HG02642 (cell line): ENCODE measurements around the gene SIN3A.
"Not testable (repeated sequence)": the region's sequence is repeated elsewhere in the genome, so short reads cannot be mapped to it uniquely, and the experiment has no call there.

ENCODE experiments used
- ATAC-seq: cut with Tn5 transposase; IDR thresholded peaks from one replicate; pipeline ENCODE4 v1.9.1; 2021; ENCODE audit warnings: mild to moderate bottlenecking; ENCODE audit not compliant: unreplicated experiment, poor library complexity

SIN3A gene

DNA sequence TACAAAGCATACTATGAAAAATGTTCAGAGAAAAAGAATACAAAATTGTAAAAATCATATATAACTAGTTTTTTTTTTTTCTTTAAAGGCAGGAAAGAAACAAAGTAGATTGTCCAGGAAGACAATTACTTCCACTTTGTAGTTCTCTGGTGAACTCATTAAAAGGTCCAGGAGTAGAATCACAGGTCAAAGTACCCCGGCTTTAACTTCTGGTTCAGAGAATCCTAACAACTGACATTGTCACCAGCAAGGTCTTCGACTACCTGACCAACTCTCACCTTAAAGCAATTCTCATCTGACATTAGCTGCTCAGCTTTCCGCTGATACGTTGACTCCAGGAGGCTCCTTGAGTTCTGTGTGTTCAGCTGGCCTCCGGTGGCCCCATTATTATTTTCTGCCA lies 67.5 kb downstream of the SIN3A start:
- ATAC-seq = not testable (repeated sequence)

GRCh38 chr15:75380773-75381172 lies 70.7 kb downstream of the SIN3A start:
- ATAC-seq = no peak

GRCh38 chr15:75371901-75372688 lies 79.4 kb downstream of the SIN3A start:
- ATAC-seq = no peak

DNA sequence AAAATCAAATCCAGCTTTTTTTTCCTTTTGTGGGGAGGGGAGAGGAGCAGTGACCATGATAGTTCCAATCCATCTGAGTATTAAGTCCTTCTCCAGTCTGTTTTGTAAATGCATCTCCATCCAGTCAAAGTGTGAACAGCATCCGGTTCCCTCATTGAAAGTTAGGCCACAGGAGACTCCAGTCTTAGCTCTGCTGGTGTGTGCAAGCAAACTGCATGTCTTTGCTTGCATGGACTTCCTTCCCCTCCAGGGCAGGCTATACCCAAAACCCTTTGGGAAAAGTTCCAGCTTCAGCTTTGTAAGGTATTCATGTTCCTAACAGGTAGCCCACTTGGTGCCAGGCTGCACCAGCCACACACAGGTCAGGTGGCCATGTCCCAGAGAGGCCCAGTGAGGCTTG lies 80.0 kb downstream of the SIN3A start:
- ATAC-seq = no peak

GRCh38 chr15:75369897-75370581 lies 81.5 kb downstream of the SIN3A start:
- ATAC-seq = no peak

- ATAC-seq = peak; percentile 6
These were observed 82.7 kb downstream of the SIN3A start for GRCh38 chr15:75368689-75369239.

GRCh38 chr15:75367913-75368688 lies 83.4 kb downstream of the SIN3A start, which contains the start of gene MAN2C1:
Gene MAN2C1 (minus strand): TSS chr15:75368607. CDS start chr15:75368583, 24 bp downstream.
- peak; percentile 90 for ATAC-seq

- ATAC-seq = no peak
These were observed 84.0 kb downstream of the SIN3A start for GRCh38 chr15:75367406-75367912.

- no peak for ATAC-seq
These were observed 84.5 kb downstream of the SIN3A start for GRCh38 chr15:75367006-75367405.

GRCh38 chr15:75366163-75366562 lies 85.3 kb downstream of the SIN3A start:
- no peak for ATAC-seq

DNA sequence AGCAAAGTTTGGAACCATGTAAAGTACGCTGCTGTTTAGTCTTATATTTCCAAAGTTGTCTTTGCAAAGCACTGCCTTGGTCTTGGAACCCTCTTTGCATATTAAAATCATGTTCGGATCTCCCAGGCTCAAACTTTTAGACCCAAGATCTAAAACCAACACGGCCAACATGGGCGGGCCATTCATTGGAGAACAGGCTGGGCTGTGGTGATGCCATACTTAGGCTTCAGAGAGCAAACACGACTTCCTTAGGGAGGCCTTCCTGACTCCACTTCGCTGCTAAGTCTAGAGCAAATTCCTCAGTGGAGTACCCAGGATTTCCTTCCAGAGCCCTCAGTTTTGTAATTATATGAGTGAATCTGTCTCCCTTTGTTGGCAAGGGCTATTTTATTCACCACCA lies 86.6 kb downstream of the SIN3A start:
- ATAC-seq = no peak

DNA sequence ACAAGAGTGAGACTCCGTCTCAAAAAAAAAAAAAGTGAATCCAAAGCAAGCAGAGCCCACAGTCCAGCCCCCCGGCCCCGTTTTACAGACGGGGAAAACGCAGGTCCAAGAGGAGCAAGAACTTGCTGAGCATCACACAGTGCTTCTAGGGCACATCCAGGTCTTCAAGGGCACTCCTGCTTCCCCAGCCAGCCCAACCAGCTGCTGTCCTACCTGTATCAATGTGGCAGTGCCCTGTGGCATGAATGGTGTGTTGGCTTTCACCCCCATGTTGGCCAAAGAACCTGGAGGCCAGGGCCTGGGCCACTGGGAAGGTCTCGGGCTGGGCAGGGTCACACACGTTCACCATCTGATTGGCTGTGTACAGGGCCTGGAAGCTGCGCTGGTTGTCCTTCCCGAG lies 87.7 kb downstream of the SIN3A start:
- no peak for ATAC-seq

DNA sequence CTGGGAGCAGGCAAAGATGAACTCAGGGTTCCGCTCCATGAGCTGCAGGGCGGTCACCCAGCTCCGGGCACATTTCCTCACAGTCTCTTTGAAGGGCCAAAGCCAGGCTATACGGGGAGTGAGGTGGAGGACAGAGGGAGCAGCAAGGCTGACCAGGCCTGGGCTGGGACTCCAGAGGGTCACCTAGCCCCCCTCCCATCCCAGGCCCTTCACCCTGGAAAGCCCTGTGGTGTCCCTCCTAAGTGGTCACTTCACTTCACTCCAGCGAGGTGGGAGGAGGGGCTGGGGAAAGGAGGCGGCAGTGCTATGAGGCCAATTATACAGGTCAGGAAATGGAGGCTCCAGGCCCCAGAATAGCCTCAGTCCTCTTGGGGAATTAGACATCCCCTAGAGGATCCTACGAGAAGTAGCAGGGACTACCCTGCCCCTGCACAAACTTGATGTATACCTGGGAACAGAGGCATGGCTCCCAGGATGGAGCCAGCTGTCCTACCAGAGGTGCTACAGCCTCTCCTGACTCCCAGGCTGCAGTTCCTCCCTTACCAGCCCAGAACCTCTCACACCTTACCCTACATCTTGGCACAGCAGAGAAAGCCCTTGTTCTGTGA lies 88.7 kb downstream of the SIN3A start:
- ATAC-seq = no peak

DNA sequence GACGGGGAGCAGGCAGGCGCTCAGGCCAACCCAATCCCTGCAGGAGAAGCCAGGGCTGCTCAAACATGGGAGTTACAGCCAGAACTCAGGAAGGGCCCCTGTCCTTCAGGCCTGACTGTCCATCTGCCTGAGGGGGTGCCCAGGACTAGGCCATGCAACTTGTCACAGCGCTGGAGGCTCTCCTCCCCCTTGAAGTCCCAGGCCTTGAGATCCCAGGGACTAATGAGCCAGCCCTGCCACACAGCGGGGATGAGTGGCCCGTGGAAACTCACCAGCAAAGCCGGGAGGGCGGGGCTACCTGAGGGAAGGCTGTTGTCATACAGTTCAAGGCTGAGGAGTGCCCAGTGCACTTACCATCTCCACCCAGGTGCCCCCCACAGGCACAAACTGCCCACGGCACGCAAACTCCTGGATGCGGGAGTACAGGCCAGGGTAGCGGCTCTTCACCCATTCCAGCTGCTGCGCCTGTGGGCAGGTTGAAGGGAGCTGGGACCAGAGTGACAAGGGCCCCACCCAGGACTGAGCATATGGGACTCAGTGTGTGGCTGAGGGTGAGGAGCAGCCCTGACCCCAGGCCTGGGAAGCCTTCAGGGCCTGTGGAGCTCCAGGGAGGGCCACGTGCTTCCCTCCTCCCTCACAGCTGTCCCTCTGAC lies 89.4 kb downstream of the SIN3A start:
- ATAC-seq = no peak

GRCh38 chr15:75361361-75361988 lies 90.0 kb downstream of the SIN3A start:
- no peak for ATAC-seq

- ATAC-seq = no peak
These were observed 90.6 kb downstream of the SIN3A start for GRCh38 chr15:75360856-75361255.

DNA sequence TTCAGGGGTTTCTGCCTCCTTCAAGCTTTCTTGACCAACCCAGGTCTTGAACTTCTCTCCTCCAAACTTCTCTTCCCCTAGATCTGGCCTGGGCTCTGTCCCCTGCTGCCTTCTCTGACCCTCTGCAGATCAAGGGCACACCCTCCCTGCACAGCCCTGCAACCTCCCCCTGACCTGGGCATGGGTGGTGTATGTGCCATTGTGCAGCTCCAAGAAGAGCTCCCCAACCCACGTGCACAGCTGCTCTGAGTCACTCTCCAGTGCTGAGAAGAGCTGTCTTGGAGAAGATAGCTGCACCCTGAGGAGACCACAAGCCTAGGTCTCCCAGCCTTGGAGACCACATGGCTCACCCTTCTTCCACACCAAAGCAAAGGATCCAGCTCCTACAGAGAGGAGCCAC lies 91.1 kb downstream of the SIN3A start:
- ATAC-seq = no peak

GRCh38 chr15:75359537-75360250 lies 91.8 kb downstream of the SIN3A start:
- no peak for ATAC-seq
